ENCODE results near the gene ALOX5. TPM values are rescaled to one million over a fixed set of nuclear protein-coding genes. Genes with fewer than 3 reads are reported as not detected.
A peak's percentile ranks its signal among the peaks of the same experiment; 100 is the strongest.
"Not testable (repeated sequence)": the region's sequence is repeated elsewhere in the genome, so short reads cannot be mapped to it uniquely, and the experiment has no call there.

The ALOX5 gene
- total RNA-seq, 1 donor: 9.2 TPM

- no peak for DNase-seq (ENCODE audit: low read depth in 2 of 3, low spot score in 2 of 3)
These were observed 927 bp upstream of the ALOX5 start for GRCh38 chr10:45373003-45373575.

- DNase-seq (ENCODE audit: low read depth in 2 of 3, low spot score in 2 of 3): peak in 2 of 3 donors; percentile 7 to 37
These were observed 485 bp downstream of the ALOX5 start for GRCh38 chr10:45374350-45375052.

GRCh38 chr10:45375101-45375500 lies 1.1 kb downstream of the ALOX5 start:
- DNase-seq (ENCODE audit: low read depth in 2 of 3, low spot score in 2 of 3): no peak

- peak in 1 of 3 donors; percentile 22 for DNase-seq (ENCODE audit: low read depth in 2 of 3, low spot score in 2 of 3)
These were observed 1.8 kb downstream of the ALOX5 start for GRCh38 chr10:45375716-45376231.

- peak in 2 of 3 donors; percentile 41 to 75 for DNase-seq (ENCODE audit: low read depth in 2 of 3, low spot score in 2 of 3)
These were observed 2.4 kb downstream of the ALOX5 start for GRCh38 chr10:45376371-45376801.

GRCh38 chr10:45377321-45377720 lies 3.3 kb downstream of the ALOX5 start:
- no peak for DNase-seq (ENCODE audit: low read depth in 2 of 3, low spot score in 2 of 3)

GRCh38 chr10:45377858-45378257 lies 3.8 kb downstream of the ALOX5 start:
- no peak for DNase-seq (ENCODE audit: low read depth in 2 of 3, low spot score in 2 of 3)

- no peak for DNase-seq (ENCODE audit: low read depth in 2 of 3, low spot score in 2 of 3)
These were observed 5.1 kb downstream of the ALOX5 start for GRCh38 chr10:45378914-45379726.

- peak in 1 of 3 donors; percentile 58 for DNase-seq (ENCODE audit: low read depth in 2 of 3, low spot score in 2 of 3)
These were observed 6.0 kb downstream of the ALOX5 start for GRCh38 chr10:45379891-45380540.

GRCh38 chr10:45380903-45381620 lies 7.0 kb downstream of the ALOX5 start:
- no peak for DNase-seq (ENCODE audit: low read depth in 2 of 3, low spot score in 2 of 3)

- no peak for DNase-seq (ENCODE audit: low read depth in 2 of 3, low spot score in 2 of 3)
These were observed 8.6 kb downstream of the ALOX5 start for GRCh38 chr10:45382591-45382990.

- peak in 1 of 3 donors; percentile 32 for DNase-seq (ENCODE audit: low read depth in 2 of 3, low spot score in 2 of 3)
These were observed 9.8 kb downstream of the ALOX5 start for GRCh38 chr10:45383682-45384330.

GRCh38 chr10:45386657-45387056 lies 12.6 kb downstream of the ALOX5 start:
- no peak for DNase-seq (ENCODE audit: low read depth in 2 of 3, low spot score in 2 of 3)

- no peak for DNase-seq (ENCODE audit: low read depth in 2 of 3, low spot score in 2 of 3)
These were observed 13.3 kb downstream of the ALOX5 start for GRCh38 chr10:45387096-45387893.

- DNase-seq (ENCODE audit: low read depth in 2 of 3, low spot score in 2 of 3): not testable (repeated sequence)
These were observed 15.7 kb downstream of the ALOX5 start for GRCh38 chr10:45389671-45390070.

GRCh38 chr10:45391636-45392035 lies 17.6 kb downstream of the ALOX5 start:
- not testable (repeated sequence) for DNase-seq (ENCODE audit: low read depth in 2 of 3, low spot score in 2 of 3)

- DNase-seq (ENCODE audit: low read depth in 2 of 3, low spot score in 2 of 3): no peak
These were observed 21.5 kb downstream of the ALOX5 start for GRCh38 chr10:45395554-45395953.

- DNase-seq (ENCODE audit: low read depth in 2 of 3, low spot score in 2 of 3): no peak
These were observed 24.6 kb downstream of the ALOX5 start for GRCh38 chr10:45398595-45398994.

- DNase-seq (ENCODE audit: low read depth in 2 of 3, low spot score in 2 of 3): no peak
These were observed 25.1 kb downstream of the ALOX5 start for GRCh38 chr10:45399113-45399512.
